Colonic mucosa (tissue), 4 donors: Measurements from ENCODE around the gene PKDREJ. TPM values are rescaled to one million over a fixed set of nuclear protein-coding genes. Genes with fewer than 3 reads are reported as not detected.

Experiments used
- DNase-seq: peaks from one replicate; pipeline ENCODE4 v3.0.0-alpha.2; 2020
- H3K27ac ChIP-seq: fragments of 200-600 bp; one replicate; pipeline ENCODE4 v1.8.0; 2021
- H3K27me3 ChIP-seq: fragments of 200-600 bp; one replicate; pipeline ENCODE4 v1.8.0; 2021
- H3K36me3 ChIP-seq: fragments of 200-600 bp; one replicate; pipeline ENCODE4 v1.8.0; 2021
- H3K4me1 ChIP-seq: fragments of 200-600 bp; one replicate; pipeline ENCODE4 v1.8.0; 2021; ENCODE audit warnings: mild to moderate bottlenecking
- H3K4me3 ChIP-seq: fragments of 200-600 bp; one replicate; pipeline ENCODE4 v1.8.0; 2021
- H3K9ac ChIP-seq, 2 donors: one replicate each; pipeline ENCODE4 v1.7.0; 2013; ENCODE audit warnings: control low read depth in 2 of 2, low read depth in 2 of 2, low read length in 2 of 2
- H3K9me3 ChIP-seq: fragments of 200-600 bp; one replicate; pipeline ENCODE4 v1.8.0; 2021
- CTCF ChIP-seq: fragments of 200-600 bp; IDR thresholded peaks from one replicate; pipeline ENCODE4 v1.8.0; 2022; ENCODE audit warnings: antibody characterized with exemption, mild to moderate bottlenecking
- intact Hi-C: fragments of 100-400 bp; cut with DNase I; formaldehyde crosslinking; loops from one replicate; pipeline ENCODE4 v1.14.1; 2022
- total RNA-seq, 2 donors: library from RNA; stranded (reverse); fragmentation: NEBNext Ultra II Directional in 1 of 2; extraction: Animal tissue kit (Norgen Biotek cat#: 25700) in 1 of 2; gene quantifications; one replicate each; pipeline ENCODE4 v1.2.1, GENCODE V29; 2021
- donor health status: healthy.
- donor health status: DM: no; HTN: no; CAD: no.
- donor health status: DM: no; HTN: no; CAD: no.

Gene PKDREJ
- total RNA-seq, 2 donors from 2014 or later = 0.32 to 1.1 TPM

DNA sequence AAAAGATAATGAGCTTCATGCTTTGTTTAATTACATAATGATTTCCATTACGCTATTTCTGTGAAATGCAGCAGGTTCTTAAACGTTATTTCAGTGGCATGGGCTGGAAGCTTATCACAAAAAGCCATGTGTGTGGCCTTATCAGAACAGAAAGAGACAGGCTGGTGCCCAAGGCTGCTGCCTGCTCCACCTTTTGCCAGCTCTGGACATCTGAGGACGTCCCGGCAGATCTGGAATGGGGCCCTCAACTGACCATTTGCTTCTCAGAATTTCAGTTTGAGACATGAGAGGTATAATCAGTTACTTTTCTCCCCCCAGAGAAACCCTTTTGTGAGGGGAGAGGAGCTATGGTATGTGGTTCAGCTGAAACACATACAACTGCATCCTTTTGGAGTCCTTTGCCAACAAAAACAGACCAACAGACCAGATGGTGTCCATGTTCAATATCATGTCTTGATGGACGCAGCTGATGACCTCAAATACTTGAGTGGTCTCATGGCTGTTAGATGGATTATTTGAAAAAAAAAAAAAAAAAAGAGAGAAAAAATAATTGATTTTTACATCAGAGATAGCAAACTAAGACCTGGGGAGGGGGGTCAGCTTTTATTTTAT is 21.6 kb downstream of the PKDREJ start:
- no peaks in the 10 kb centered on the region for H3K27me3 ChIP-seq
- no peak overlapping the region for H3K27ac ChIP-seq
- H3K4me1 ChIP-seq = no peaks in the 10 kb centered on the region
- H3K4me3 ChIP-seq = no peak overlapping the region
- no peaks in the 10 kb centered on the region for H3K36me3 ChIP-seq
- no peak overlapping the region for H3K9ac ChIP-seq
- DNase-seq = no peak
- TF ChIP-seq CTCF = no peak
- H3K9me3 ChIP-seq = no peaks in the 10 kb centered on the region
- intact Hi-C loops = loop anchor here (10.0 kb wide), 1 partner anchor 117 kb away; no protein-coding TSS in a partner anchor

- Histone ChIP-seq H3K9me3 (no peaks in the 10 kb centered on the region), H3K4me1 (no peaks in the 10 kb centered on the region), H3K27me3 (no peaks in the 10 kb centered on the region), H3K9ac (no peak overlapping the region), H3K27ac (no peak overlapping the region), H3K36me3 (peaks cover 4% of the 10 kb centered on the region), H3K4me3 (no peak overlapping the region)
- TF ChIP-seq CTCF = no peak
- DNase-seq = no peak
- intact Hi-C loops = loop anchor here (10.0 kb wide), 1 partner anchor 116 kb away; no protein-coding TSS in a partner anchor
These were observed 22.2 kb downstream of the PKDREJ start for GRCh38 chr22:46240907-46241306.

- TF ChIP-seq CTCF = no peak
- Histone ChIP-seq H3K9me3 (no peaks in the 10 kb centered on the region), H3K9ac (no peak overlapping the region), H3K27me3 (no peaks in the 10 kb centered on the region), H3K4me1 (no peaks in the 10 kb centered on the region), H3K36me3 (peaks cover 4% of the 10 kb centered on the region), H3K27ac (no peak overlapping the region), H3K4me3 (no peak overlapping the region)
- intact Hi-C loops = loop anchor here (10.0 kb wide), 1 partner anchor 116 kb away; no protein-coding TSS in a partner anchor
- no peak for DNase-seq
These were observed 22.6 kb downstream of the PKDREJ start for GRCh38 chr22:46240506-46240905.

DNA sequence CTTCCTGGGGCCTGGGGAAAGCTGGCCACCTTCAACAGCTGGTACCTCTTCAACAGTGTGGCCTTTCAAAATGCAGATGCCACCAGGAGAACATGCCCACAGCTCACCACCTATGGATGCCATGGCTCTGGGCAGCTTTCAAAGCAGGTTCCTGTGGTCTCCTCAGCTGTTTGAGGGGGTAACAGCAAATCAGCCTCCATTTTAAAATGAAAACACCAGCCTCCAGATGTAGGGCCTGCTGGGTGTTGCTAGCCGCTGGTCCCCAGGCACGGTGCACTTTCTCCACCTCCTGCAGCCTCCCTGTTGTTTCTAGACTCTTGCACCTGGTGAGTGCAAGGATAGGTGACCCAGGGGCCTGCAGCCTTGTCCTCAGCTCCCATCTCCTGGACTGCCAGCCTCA is 23.1 kb downstream of the PKDREJ start:
- Histone ChIP-seq H3K27ac (no peak overlapping the region), H3K36me3 (peaks cover 4% of the 10 kb centered on the region), H3K4me1 (no peaks in the 10 kb centered on the region), H3K4me3 (no peak overlapping the region), H3K9me3 (no peaks in the 10 kb centered on the region), H3K9ac (no peak overlapping the region), H3K27me3 (no peaks in the 10 kb centered on the region)
- DNase-seq = no peak
- intact Hi-C loops = loop anchor here (10.0 kb wide), 1 partner anchor 115 kb away; no protein-coding TSS in a partner anchor
- TF ChIP-seq CTCF = no peak

GRCh38 chr22:46239261-46240048 is 23.7 kb downstream of the PKDREJ start:
- Histone ChIP-seq H3K27ac (no peak overlapping the region), H3K4me3 (no peak overlapping the region), H3K9ac (no peak overlapping the region), H3K9me3 (no peaks in the 10 kb centered on the region), H3K27me3 (no peaks in the 10 kb centered on the region), H3K4me1 (no peaks in the 10 kb centered on the region), H3K36me3 (peaks cover 4% of the 10 kb centered on the region)
- no peak for TF ChIP-seq CTCF
- intact Hi-C loops = loop anchor here (10.0 kb wide), 1 partner anchor 115 kb away; no protein-coding TSS in a partner anchor
- DNase-seq = no peak
